ENCODE results near the gene PCYT2. TPM values are rescaled to one million over a fixed set of nuclear protein-coding genes. Genes with fewer than 3 reads are reported as not detected.

The PCYT2 gene
- total and polyA plus RNA-seq, 7 donors, result 10.2 to 26.9 (median 13.3) TPM

DNA sequence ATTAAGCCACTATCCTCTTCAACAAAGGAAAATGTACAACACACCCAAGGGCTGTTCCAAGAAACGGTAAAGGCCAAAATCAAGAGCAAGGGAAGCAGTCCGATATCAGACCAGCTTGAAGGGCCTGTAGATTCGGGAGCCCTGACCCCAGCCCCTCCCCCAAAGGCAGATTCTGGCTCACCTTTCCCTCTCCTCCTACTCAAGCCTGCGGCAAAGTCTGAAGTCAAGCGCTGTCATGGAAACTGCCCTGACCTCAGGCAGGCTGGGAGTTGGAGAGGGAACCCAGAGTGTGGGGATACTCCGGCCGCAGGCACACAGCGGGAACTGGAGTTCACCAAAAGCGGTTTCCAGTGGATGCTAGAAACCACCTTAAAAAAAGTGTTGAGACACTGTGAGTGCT lies 21.6 kb downstream of the PCYT2 start:
- Histone ChIP-seq H3K36me3 (ENCODE audit: insufficient read depth in 1 of 2, low read depth in 1 of 2) (peaks cover 0 to 57% of the 10 kb centered on the region in 2 donors), H3K27me3 (ENCODE audit: insufficient read depth in 3 of 3, low read length in 2 of 3) (no peaks in the 10 kb centered on the region), H3K9me3 (no peaks in the 10 kb centered on the region), H3K27ac (peak overlapping the region; percentile 89), H3K4me1 (peaks cover 49% of the 10 kb centered on the region), H3K4me3 (peak overlapping the region; percentile 94)
- WGBS, 3 donors, result 86 to 93% (median 91%) methylated on average over 9 of the region's 9 CpGs
- no peak for TF ChIP-seq CTCF (IDR thresholded peaks at IDR 0.05)
- DNase-seq (no peak), ATAC-seq (no peak)
- intact Hi-C loops (cut with DNase I), result no loop called here

- Histone ChIP-seq H3K4me1 (peaks cover 54% of the 10 kb centered on the region), H3K27ac (peak overlapping the region; percentile 89), H3K9me3 (no peaks in the 10 kb centered on the region), H3K36me3 (ENCODE audit: insufficient read depth in 1 of 2, low read depth in 1 of 2) (peaks cover 0 to 52% of the 10 kb centered on the region in 2 donors), H3K4me3 (no peak overlapping the region), H3K27me3 (ENCODE audit: insufficient read depth in 3 of 3, low read length in 2 of 3) (no peaks in the 10 kb centered on the region)
- 91 to 94% (median 92%) methylated on average over 16 of the region's 16 CpGs for WGBS, 3 donors
- DNase-seq (no peak), ATAC-seq (no peak)
- TF ChIP-seq CTCF (IDR thresholded peaks at IDR 0.05), result no peak
- intact Hi-C loops (cut with DNase I), result no loop called here
Observed at GRCh38 chr17:81888988-81889595, 22.1 kb downstream of the PCYT2 start.

DNA sequence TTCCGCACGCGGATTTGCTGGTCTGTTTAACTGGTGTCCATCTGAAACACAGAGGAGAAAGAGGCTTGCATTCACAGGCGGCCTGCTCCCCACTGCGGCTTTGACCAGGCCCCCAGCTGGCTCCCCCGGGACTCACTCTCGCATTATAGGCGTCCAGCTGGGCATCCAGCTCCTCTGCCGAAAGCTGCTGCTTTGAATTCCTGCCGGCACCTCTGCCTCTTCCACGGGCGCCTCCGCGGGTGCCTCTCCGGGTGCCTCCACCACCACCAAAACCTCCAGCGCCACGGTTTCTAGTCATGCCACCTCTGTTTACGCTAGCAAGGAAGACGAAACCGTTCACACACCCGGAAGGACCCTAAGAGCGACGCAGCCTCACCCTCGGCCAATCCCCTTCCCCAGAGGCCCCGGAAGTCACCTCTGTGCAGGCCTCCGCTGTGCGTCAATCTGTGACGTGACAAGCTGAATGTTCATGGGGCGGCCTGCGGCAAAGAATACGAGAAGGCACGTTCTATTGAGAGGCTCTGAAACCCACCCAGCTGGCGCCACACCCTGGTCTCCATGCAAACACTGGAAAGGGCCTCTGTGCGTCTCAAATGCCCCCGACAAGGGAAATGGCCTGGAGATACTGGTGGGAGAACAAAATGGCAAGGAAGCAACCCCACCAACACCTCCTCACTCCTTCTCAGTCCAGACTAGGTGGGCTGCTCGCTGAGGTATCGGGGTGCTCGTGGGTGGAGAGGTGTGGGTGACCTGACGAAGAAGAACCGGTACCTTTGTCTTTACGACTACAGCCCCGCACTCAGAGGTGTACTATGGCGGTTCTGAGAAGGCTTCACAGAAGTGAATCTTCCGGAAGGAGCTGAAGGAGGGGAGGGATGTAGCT lies 22.9 kb downstream of the PCYT2 start:
- Histone ChIP-seq H3K27ac (peak overlapping the region; percentile 96), H3K36me3 (ENCODE audit: insufficient read depth in 1 of 2, low read depth in 1 of 2) (peaks cover 0 to 48% of the 10 kb centered on the region in 2 donors), H3K4me1 (peaks cover 58% of the 10 kb centered on the region), H3K27me3 (ENCODE audit: insufficient read depth in 3 of 3, low read length in 2 of 3) (no peaks in the 10 kb centered on the region), H3K9me3 (no peaks in the 10 kb centered on the region), H3K4me3 (no peak overlapping the region)
- ATAC-seq, result no peak
- no peak for DNase-seq
- TF ChIP-seq CTCF (IDR thresholded peaks at IDR 0.05), result no peak
- intact Hi-C loops (cut with DNase I), result no loop called here
- WGBS, 3 donors, result 92 to 93% (median 93%) methylated on average over 44 of the region's 44 CpGs

GRCh38 chr17:81885869-81886548 lies 25.2 kb downstream of the PCYT2 start:
- Histone ChIP-seq H3K9me3 (no peaks in the 10 kb centered on the region), H3K27me3 (ENCODE audit: insufficient read depth in 3 of 3, low read length in 2 of 3) (no peaks in the 10 kb centered on the region), H3K27ac (peak overlapping the region; percentile 96), H3K36me3 (ENCODE audit: insufficient read depth in 1 of 2, low read depth in 1 of 2) (peaks cover 0 to 64% of the 10 kb centered on the region in 2 donors), H3K4me1 (peaks cover 49% of the 10 kb centered on the region), H3K4me3 (peak overlapping the region; percentile 1)
- ATAC-seq (peak; percentile 95 to 96 (median 96)), DNase-seq (peak; percentile 81 to 92)
- intact Hi-C loops (cut with DNase I), result no loop called here
- 24 to 36% (median 29%) methylated on average over 11 of the region's 11 CpGs for WGBS, 3 donors
- TF ChIP-seq CTCF (IDR thresholded peaks at IDR 0.05), result no peak
